Adrenal gland (tissue), 5 donors: ENCODE data around the gene SBNO2.

Experiments
- POLR2A ChIP-seq, 2 donors: fragments of 450-650 bp; IDR thresholded peaks; one replicate each; pipeline ENCODE4 v1.6.1; 2017; ENCODE audit warnings: antibody characterized with exemption in 2 of 2, mild to moderate bottlenecking in 2 of 2, moderate library complexity in 1 of 2
- TF ChIP-seq, protein P1 (sequence below), 6 experiments: fragments of 450-650 bp in 4 of 6; fragments of 200-600 bp in 2 of 6; sonication (generic) in 1 of 6; IDR thresholded peaks; 1 replicate in 5 of 6; 2 replicates in 1 of 6; pipeline versions ENCODE4 v1.5.1 to v1.8.0; 2016 to 2021; ENCODE audit warnings: antibody characterized with exemption in 6 of 6, mild to moderate bottlenecking in 2 of 6, moderate library complexity in 1 of 6
- donor health status: DM: no; HTN: no; CAD: no.

DNA sequence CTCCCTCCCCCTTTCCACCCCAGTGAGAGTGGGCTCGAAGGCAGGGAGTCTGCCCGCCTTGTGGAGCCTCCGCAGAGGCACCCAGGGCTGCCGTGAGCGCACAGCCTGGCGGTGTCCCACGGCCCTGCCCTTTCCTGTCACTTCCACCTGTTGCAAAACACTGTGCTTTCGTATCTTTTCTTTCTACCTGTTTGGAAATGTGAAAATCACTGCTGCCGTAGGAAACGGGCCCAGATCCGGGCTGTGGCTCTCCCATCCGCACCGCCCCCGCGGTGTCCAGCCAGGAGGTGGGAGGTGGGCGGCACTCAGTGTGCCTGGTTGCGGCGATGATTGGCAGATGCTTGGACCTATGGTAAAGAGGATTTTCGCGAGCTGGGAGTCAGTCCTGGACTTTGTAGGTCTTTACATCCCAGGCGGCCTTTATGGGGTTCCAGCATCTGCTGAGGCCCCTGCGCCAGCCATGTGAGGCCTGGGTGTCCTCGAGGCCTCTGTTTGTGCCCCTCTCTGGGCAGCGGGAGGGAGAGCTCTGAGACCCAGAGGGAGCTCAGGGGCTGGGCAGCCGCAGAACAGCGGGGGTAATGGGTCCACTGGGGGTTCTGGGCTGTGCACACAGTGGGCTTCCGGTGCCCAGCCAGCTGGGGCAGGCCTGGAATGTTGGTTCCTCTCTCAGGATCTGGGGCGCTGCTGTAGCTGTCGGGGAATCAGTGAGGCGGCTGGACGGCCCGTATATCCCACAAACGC is 37.6 kb upstream of the SBNO2 start:
- TF ChIP-seq, protein P1, sequence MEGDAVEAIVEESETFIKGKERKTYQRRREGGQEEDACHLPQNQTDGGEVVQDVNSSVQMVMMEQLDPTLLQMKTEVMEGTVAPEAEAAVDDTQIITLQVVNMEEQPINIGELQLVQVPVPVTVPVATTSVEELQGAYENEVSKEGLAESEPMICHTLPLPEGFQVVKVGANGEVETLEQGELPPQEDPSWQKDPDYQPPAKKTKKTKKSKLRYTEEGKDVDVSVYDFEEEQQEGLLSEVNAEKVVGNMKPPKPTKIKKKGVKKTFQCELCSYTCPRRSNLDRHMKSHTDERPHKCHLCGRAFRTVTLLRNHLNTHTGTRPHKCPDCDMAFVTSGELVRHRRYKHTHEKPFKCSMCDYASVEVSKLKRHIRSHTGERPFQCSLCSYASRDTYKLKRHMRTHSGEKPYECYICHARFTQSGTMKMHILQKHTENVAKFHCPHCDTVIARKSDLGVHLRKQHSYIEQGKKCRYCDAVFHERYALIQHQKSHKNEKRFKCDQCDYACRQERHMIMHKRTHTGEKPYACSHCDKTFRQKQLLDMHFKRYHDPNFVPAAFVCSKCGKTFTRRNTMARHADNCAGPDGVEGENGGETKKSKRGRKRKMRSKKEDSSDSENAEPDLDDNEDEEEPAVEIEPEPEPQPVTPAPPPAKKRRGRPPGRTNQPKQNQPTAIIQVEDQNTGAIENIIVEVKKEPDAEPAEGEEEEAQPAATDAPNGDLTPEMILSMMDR (IDR thresholded peaks at IDR 0.05), result no peak
- TF ChIP-seq POLR2A (IDR thresholded peaks at IDR 0.05), result no peak
